Tongue (tissue), 3 donors: ENCODE data around the gene ADAMTS14. TPM values are rescaled to one million over a fixed set of nuclear protein-coding genes. Genes with fewer than 3 reads are reported as not detected.

Source experiments
- DNase-seq: peaks from one replicate; pipeline ENCODE4 v3.0.0-alpha.2; 2015
- small RNA-seq: library from RNA; depleted of rRNA; stranded (forward); fragments of <200 nt; gene quantifications from one replicate; pipeline ENCODE3, GENCODE V24; 2014; ENCODE audit warnings: low replicate concordance
- total RNA-seq: library from RNA; depleted of rRNA; stranded (reverse); fragments of >200 nt; gene quantifications from one replicate; pipeline ENCODE4 v1.2.3, GENCODE V29; 2014

Gene ADAMTS14
- total RNA-seq, 1 donor from 2014 or later = 12.6 TPM

DNA sequence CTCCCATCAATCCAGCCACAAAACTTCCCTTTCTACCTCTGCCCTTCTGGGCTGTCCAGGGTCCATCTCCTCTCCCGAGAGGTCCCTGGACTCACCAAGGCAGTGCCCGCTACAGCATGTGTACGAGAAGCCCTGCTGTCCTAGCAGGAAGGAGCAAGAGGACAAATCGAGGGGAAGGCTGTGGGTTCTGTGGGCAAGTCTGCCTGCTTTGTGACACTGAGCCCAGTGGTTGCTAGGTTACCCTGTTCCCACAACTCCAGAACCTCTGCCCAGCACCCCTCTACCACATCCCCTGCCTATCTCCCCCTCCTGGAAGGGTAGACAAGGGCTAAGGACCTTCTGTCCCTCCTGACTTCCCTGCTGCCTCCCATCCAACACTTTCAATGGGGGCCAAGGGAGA, 112.9 kb downstream of the ADAMTS14 start, which contains the start of gene TBATA:
Gene TBATA, minus strand, starts transcription at position 188 of the 400 bp plus-strand sequence. CDS start 1,998 bp downstream, outside the sequence.
- no peak for DNase-seq

DNA sequence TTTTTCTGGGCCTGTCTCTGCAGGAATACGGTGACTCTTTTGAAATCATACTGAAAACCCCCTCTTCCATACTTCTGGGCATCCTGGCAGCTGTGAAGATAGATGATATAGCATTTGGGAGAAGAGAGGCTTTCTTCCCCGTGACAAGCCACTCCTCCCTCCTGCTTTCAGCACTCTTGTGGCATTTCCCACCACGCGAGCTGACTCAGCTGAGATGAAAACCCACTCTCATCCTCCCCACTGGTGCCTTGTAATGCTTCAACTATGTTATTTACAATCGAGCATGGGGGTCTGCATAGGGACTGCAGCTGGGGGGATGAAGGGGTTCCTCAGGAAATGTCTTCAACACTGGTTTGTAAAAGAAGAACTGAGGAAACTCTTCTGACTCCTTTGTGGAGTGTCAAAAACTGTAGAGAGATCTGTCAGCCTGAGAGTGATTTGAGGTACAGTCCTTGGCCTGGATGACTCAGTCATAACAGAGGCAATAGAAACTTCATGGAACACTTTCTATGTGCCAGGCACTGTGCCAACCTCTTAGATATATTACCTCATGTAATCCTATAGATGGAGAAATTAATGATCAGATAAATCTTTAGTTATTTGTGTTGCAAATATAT, 114.6 kb downstream of the ADAMTS14 start:
- DNase-seq = no peak

DNA sequence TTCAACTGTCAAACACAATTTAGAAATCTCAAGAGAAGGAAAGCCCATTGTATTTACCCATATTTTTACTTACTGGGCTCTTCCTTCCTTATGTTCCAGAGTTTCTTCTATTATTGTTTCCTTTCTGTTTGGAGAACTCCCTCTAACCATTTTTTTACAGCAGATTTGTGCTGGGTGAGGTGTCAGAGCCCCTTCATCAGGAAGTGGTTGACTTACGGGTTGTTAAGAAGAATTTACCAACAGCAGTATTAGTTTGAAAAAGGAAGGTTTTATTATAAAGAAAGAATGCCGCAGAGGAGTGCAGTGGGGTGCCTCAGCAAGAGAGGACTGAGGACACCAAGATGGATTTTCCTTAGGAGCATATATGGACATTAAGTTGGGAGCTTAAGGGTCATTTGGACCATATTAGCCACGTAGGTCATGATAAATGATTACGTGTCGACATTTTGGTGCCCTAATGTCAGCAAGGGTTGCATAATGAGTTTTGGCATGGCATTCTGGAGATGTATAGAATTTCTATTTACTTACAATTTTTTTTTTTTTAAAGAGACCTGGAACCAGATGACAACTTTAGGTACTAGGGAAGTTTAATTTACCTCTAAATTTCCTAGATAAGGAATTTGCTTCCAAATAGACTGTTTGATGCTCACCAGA, 119.2 kb downstream of the ADAMTS14 start:
- no peak for DNase-seq

- DNase-seq = no peak
Measured at GRCh38 chr10:70795613-70796012, 123.3 kb downstream of the ADAMTS14 start.

DNA sequence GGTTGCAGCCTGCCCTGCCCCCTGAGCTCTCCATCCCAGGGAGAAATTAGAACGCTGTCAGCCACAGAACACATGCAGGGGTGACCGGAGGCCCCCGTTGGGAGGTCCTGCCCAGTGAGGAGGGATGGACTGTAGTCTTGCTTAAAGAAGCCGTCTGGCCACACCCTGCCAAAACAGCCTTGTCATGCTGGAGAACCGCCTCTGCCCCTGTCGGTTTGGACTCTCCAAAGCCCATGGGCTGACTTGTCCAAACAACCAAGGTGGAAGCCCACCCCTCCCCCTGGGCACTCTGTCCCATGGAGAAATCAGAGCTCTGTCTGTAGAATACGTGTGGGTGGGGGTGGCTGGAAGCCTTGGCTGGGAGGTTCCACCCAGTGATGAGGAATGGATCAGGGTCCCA, 125.5 kb downstream of the ADAMTS14 start:
- DNase-seq = no peak

GRCh38 chr10:70799124-70799523, 126.8 kb downstream of the ADAMTS14 start:
- no peak for DNase-seq

GRCh38 chr10:70801854-70802253, 129.5 kb downstream of the ADAMTS14 start:
- no peak for DNase-seq

GRCh38 chr10:70803775-70804420, 131.6 kb downstream of the ADAMTS14 start:
- peak; percentile 19 for DNase-seq

- DNase-seq = no peak
Measured at GRCh38 chr10:70804421-70804808, 132.1 kb downstream of the ADAMTS14 start.

GRCh38 chr10:70805619-70806215, 133.4 kb downstream of the ADAMTS14 start:
- no peak for DNase-seq

DNA sequence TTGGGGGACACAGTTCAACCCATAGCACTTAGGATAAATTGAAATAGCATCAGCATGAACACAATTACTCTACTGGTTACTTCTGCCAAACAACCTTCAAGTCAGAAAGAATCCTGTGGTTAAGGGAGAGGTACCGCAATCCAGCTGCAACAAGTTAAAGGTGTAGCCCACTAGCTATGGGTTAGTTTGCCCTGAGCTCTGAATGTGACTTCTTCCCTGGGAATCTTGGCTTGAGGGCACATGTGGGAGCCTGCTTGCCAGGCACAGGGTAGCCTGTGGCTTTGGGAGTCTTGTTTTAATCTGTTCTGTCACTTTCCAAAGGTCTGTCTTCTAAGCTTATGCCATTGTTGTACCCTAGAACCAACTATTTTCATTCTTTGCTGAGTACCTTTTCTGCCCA, 134.5 kb downstream of the ADAMTS14 start:
- DNase-seq = no peak

DNA sequence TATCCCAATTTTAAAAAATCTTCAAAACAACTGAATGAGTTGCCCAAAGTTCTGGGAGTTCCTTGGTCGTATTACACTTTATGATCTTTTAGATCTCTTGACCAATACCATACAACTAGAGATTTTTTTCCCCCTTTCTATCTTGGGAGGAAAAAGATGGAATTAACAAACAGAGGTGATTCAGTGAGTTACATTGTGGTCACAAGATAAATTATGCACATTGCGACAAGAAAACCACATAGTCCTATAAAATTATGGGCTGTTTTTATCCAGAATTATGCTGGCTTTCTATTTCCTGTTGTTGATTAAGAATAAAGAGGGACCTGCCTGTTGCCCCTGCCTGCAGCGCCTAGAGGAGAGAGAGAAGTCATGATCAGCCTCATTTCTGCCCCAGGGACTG, 135.2 kb downstream of the ADAMTS14 start:
- DNase-seq = no peak

GRCh38 chr10:70809011-70809611, 136.8 kb downstream of the ADAMTS14 start:
- DNase-seq = no peak

DNA sequence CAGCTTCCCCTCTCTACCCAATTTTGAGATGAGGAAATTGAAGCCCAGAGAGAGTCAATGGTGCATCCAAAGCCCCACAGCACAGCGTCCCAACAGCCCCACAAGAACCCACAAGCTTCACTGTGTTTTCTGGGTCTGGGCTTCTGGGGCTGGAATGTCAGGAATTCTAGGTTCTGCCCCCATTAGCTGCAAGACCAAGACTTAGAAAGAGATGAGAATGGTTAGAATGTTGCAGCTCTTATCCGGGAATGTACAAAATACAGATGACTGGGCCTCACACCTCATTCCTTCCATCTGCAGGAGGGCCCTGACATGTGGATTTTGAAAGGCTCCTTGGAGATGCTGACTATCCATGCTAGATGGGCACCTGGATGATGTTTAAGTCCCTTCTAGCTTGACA, 137.4 kb downstream of the ADAMTS14 start:
- DNase-seq = no peak

GRCh38 chr10:70810967-70811366, 138.7 kb downstream of the ADAMTS14 start:
- DNase-seq = no peak

- DNase-seq = no peak
Measured at GRCh38 chr10:70811881-70812280, 139.6 kb downstream of the ADAMTS14 start.

Small RNA genes lying within 50 kb of the gene (small RNA-seq; reads per million reads assigned to genes)
- not detected for gene RPS26P40

Other genes with a start within 250 kb of the ADAMTS14 start
- 0.92 TPM for gene NODAL, start 230.8 kb upstream of the ADAMTS14 start, total RNA-seq
- gene PALD1, start 193.7 kb upstream of the ADAMTS14 start, total RNA-seq = 19.8 TPM
- 0.62 TPM for gene PRF1, start 69.8 kb upstream of the ADAMTS14 start, total RNA-seq
- not detected for gene TBATA, start 112.9 kb downstream of the ADAMTS14 start, total RNA-seq
- gene SGPL1, start 143.4 kb downstream of the ADAMTS14 start, total RNA-seq = 45.1 TPM
- 30.9 TPM for gene PCBD1, start 216.1 kb downstream of the ADAMTS14 start, total RNA-seq